HCT116 (cell line): ENCODE measurements around the gene ATG5. TPM values are rescaled to one million over a fixed set of nuclear protein-coding genes. Genes with fewer than 3 reads are reported as not detected.
"Not testable (repeated sequence)": the region's sequence is repeated elsewhere in the genome, so short reads cannot be mapped to it uniquely, and the experiment has no call there.

Experiments used
- ATAC-seq: fragments of 200-7000 bp; cut with Tn5 transposase; 2 replicates; pipeline ENCODE4 v1.9.1; 2020; ENCODE audit warnings: mild to moderate bottlenecking, moderate library complexity
- BruUV-seq: library from RNA; stranded (reverse); fragments of 400-500 nt; replicated peaks from 2 replicates; lab custom pipeline; 2021; lab: Mats Ljungman, UMichigan
- CTCF ChIA-PET: fragments of 300-600 bp; sonication (Branson Sonifier 250); formaldehyde crosslinking; loops from one replicate; lab custom pipeline; 2021; ENCODE audit warnings: antibody characterized with exemption; lab: Charles Lee
- POLR2A ChIA-PET: fragments of 300-600, 350-600 bp; sonication (Branson Sonifier 250); formaldehyde crosslinking; loops from one replicate; lab custom pipeline; 2021; ENCODE audit warnings: antibody characterized with exemption; lab: Charles Lee
- RAD21 ChIA-PET, 2 experiments: fragments of 300-600 bp; sonication (Branson Sonifier 250); formaldehyde crosslinking; loops; one replicate each; lab custom pipeline; 2023; ENCODE audit warnings: low total read pairs in 2 of 2; ENCODE audit not compliant: uncharacterized antibody in 2 of 2, unreplicated experiment in 2 of 2, low non-redundant PET in 1 of 2; lab: Charles Lee
- DNase-seq: peaks from one replicate; pipeline ENCODE4 v3.0.0-alpha.2; 2010; ENCODE audit warnings: low read depth, low spot score
- H2AFZ ChIP-seq: fragments of 200-600 bp; shearing (Covaris generic), sonication (generic); 2 replicates; pipeline ENCODE4 v1.6.1; 2017; ENCODE audit warnings: low read depth, mixed run types, mixed read lengths, antibody characterized with exemption, low read length; ENCODE audit not compliant: poor library complexity, severe bottlenecking
- H3K27ac ChIP-seq: 2 replicates; pipeline ENCODE4 v1.5.1; 2012; ENCODE audit warnings: low read depth, low read length
- H3K27me3 ChIP-seq: fragments of 200-600 bp; sonication (generic); 2 replicates; pipeline ENCODE4 v1.6.1; 2016; ENCODE audit warnings: mixed run types, low read length, mixed read lengths; ENCODE audit not compliant: insufficient read depth
- H3K36me3 ChIP-seq, 2 experiments: fragments of 200-500 bp in 1 of 2; fragments of 200-600 bp in 1 of 2; sonication (Bioruptor generic) in 1 of 2; sonication (generic) in 1 of 2; 2 replicates each; pipeline versions ENCODE4 v1.5.1 to v1.6.1; 2014 to 2016; ENCODE audit warnings: low read length in 2 of 2, inconsistent platforms in 1 of 2, mixed read lengths in 1 of 2, mixed run types in 1 of 2; ENCODE audit not compliant: insufficient read depth in 2 of 2, control insufficient read depth in 1 of 2
- H3K4me1 ChIP-seq, 2 experiments: fragments of 200-600 bp in 1 of 2; sonication (generic) in 1 of 2; 2 replicates each; pipeline versions ENCODE4 v1.5.1 to v1.6.1; 2012 to 2017; ENCODE audit warnings: low read length in 2 of 2, inconsistent platforms in 1 of 2, mild to moderate bottlenecking in 1 of 2, mixed read lengths in 1 of 2, mixed run types in 1 of 2, moderate library complexity in 1 of 2; ENCODE audit not compliant: insufficient read depth in 2 of 2, control insufficient read depth in 1 of 2
- H3K4me2 ChIP-seq: fragments of 200-600 bp; sonication (generic); 2 replicates; pipeline ENCODE4 v1.6.1; 2017; ENCODE audit warnings: mixed run types, low read length, mixed read lengths
- H3K4me3 ChIP-seq, 2 experiments: fragments of 200-600 bp in 1 of 2; sonication (generic) in 1 of 2; replicated peaks in 1 of 2; 2 replicates each; pipeline ENCODE4 v1.5.1; 2011 to 2016; ENCODE audit warnings: low read length in 2 of 2, control low read depth in 1 of 2, low read depth in 1 of 2, mild to moderate bottlenecking in 1 of 2, mixed read lengths in 1 of 2, mixed run types in 1 of 2
- H3K79me2 ChIP-seq: fragments of 200-600 bp; sonication (generic); 2 replicates; pipeline ENCODE4 v1.6.1; 2017; ENCODE audit warnings: mild to moderate bottlenecking, mixed run types, low read length, moderate library complexity, mixed read lengths; ENCODE audit not compliant: insufficient read depth
- H3K9ac ChIP-seq: fragments of 200-600 bp; sonication (generic); 2 replicates; pipeline ENCODE4 v1.6.1; 2016; ENCODE audit warnings: low read length, mixed read lengths
- H3K9me2 ChIP-seq: fragments of 200-600 bp; sonication (generic), shearing (Covaris generic); 2 replicates; pipeline ENCODE4 v1.6.1; 2017; ENCODE audit warnings: mixed run types, mild to moderate bottlenecking, moderate library complexity; ENCODE audit not compliant: insufficient read depth
- H3K9me3 ChIP-seq, 2 experiments: fragments of 200-500 bp in 1 of 2; fragments of 200-600 bp in 1 of 2; sonication (Bioruptor generic) in 1 of 2; sonication (generic) in 1 of 2; 2 replicates each; pipeline ENCODE4 v1.6.1; 2014 to 2017; ENCODE audit warnings: low read length in 2 of 2, mixed read lengths in 2 of 2, inconsistent platforms in 1 of 2, low read depth in 1 of 2, mild to moderate bottlenecking in 1 of 2, mixed run types in 1 of 2, moderate library complexity in 1 of 2; ENCODE audit not compliant: control insufficient read depth in 1 of 2, insufficient read depth in 1 of 2
- H4K20me1 ChIP-seq: fragments of 200-600 bp; sonication (generic), shearing (Covaris generic); 2 replicates; pipeline ENCODE4 v1.6.1; 2017; ENCODE audit warnings: mixed run types, mild to moderate bottlenecking, moderate library complexity; ENCODE audit not compliant: insufficient read depth
- CEBPB ChIP-seq: IDR thresholded peaks from 2 replicates; pipeline ENCODE4 v1.6.1; 2012; ENCODE audit warnings: low read depth
- CTCF ChIP-seq, 3 experiments: fragments of 200-600 bp in 1 of 3; sonication (generic) in 1 of 3; IDR thresholded peaks in 2 of 3; conservative IDR thresholded peaks in 1 of 3; 2 replicates each; pipeline ENCODE4 v1.5.1; 2012 to 2017; ENCODE audit warnings: low read depth in 2 of 3, low read length in 2 of 3, antibody characterized with exemption in 1 of 3, borderline replicate concordance in 1 of 3, control low read depth in 1 of 3, mild to moderate bottlenecking in 1 of 3, mixed read lengths in 1 of 3, mixed run types in 1 of 3, moderate library complexity in 1 of 3; ENCODE audit not compliant: insufficient read depth in 1 of 3
- EGR1 ChIP-seq: IDR thresholded peaks from 2 replicates; pipeline ENCODE4 v1.6.1; 2012; ENCODE audit warnings: low read depth
- MAX ChIP-seq: IDR thresholded peaks from 2 replicates; pipeline ENCODE4 v1.6.1; 2012
- intact Hi-C: fragments of 100-400 bp; cut with micrococcal nuclease; formaldehyde crosslinking; loops from 2 replicates; pipeline ENCODE4 v1.10.0; 2022
- total RNA-seq: library from RNA; stranded (reverse); gene quantifications from one replicate; pipeline ENCODE4 v1.2.1, GENCODE V29; 2021; ENCODE audit not compliant: unreplicated experiment

Gene ATG5
- total RNA-seq, 1 experiment from 2014 or later: 39.6 TPM

- Histone ChIP-seq H2AFZ (no peak overlapping the region), H3K9me2 (no peaks in the 10 kb centered on the region), H3K4me1 (no peaks in the 10 kb centered on the region), H4K20me1 (peaks cover 4% of the 10 kb centered on the region; the same call in 1 of the 2 replicates), H3K27me3 (no peaks in the 10 kb centered on the region), H3K4me2 (no peak overlapping the region), H3K36me3 (no peaks in the 10 kb centered on the region), H3K4me3 (no peak overlapping the region), H3K9me3 (no peaks in the 10 kb centered on the region), H3K79me2 (peaks cover 76% of the 10 kb centered on the region), H3K27ac (no peak overlapping the region), H3K9ac (no peak overlapping the region)
- DNase-seq: no peak
- POLR2A ChIA-PET: no interaction called here
- intact Hi-C loops: no loop called here
- TF ChIP-seq CTCF (IDR thresholded peaks at IDR 0.05 in 2 of 3, conservative IDR thresholded peaks at IDR 0.05 in 1 of 3; ENCODE audit: borderline replicate concordance in 1 of 3, insufficient read depth in 1 of 3, low read depth in 2 of 3, low read length in 2 of 3) (no peak), MAX (no peak), CEBPB (no peak), EGR1 (no peak)
- RAD21 ChIA-PET: no interaction called here
- CTCF ChIA-PET: no interaction called here
- ATAC-seq: no peak
- no TSS peak for BruUV-seq
These were observed 55.1 kb downstream of the ATG5 start for GRCh38 chr6:106270414-106270813.

- BruUV-seq, H2AFZ ChIP-seq, H3K4me3 ChIP-seq, intact Hi-C loops, POLR2A ChIA-PET, DNase-seq, H3K9me2 ChIP-seq, H3K4me2 ChIP-seq, H3K36me3 ChIP-seq, CTCF ChIA-PET, RAD21 ChIA-PET, H4K20me1 ChIP-seq, H3K9me3 ChIP-seq, ATAC-seq, H3K27me3 ChIP-seq, H3K4me1 ChIP-seq, H3K27ac ChIP-seq, H3K9ac ChIP-seq: not testable (repeated sequence)
- peaks cover 75% of the 10 kb centered on the region for H3K79me2 ChIP-seq
These were observed 56.2 kb downstream of the ATG5 start for GRCh38 chr6:106269268-106269919.

- H3K4me3 ChIP-seq, intact Hi-C loops, H3K4me2 ChIP-seq, H3K27ac ChIP-seq, H4K20me1 ChIP-seq, H3K36me3 ChIP-seq, DNase-seq, CTCF ChIA-PET, RAD21 ChIA-PET, H3K9me3 ChIP-seq, H3K4me1 ChIP-seq, H2AFZ ChIP-seq, POLR2A ChIA-PET, H3K9me2 ChIP-seq, BruUV-seq, ATAC-seq, H3K27me3 ChIP-seq, H3K9ac ChIP-seq: not testable (repeated sequence)
- peaks cover 68% of the 10 kb centered on the region for H3K79me2 ChIP-seq
These were observed 57.1 kb downstream of the ATG5 start for GRCh38 chr6:106268500-106268899.
